ENCODE measurements around the gene SDF2L1.

DNA sequence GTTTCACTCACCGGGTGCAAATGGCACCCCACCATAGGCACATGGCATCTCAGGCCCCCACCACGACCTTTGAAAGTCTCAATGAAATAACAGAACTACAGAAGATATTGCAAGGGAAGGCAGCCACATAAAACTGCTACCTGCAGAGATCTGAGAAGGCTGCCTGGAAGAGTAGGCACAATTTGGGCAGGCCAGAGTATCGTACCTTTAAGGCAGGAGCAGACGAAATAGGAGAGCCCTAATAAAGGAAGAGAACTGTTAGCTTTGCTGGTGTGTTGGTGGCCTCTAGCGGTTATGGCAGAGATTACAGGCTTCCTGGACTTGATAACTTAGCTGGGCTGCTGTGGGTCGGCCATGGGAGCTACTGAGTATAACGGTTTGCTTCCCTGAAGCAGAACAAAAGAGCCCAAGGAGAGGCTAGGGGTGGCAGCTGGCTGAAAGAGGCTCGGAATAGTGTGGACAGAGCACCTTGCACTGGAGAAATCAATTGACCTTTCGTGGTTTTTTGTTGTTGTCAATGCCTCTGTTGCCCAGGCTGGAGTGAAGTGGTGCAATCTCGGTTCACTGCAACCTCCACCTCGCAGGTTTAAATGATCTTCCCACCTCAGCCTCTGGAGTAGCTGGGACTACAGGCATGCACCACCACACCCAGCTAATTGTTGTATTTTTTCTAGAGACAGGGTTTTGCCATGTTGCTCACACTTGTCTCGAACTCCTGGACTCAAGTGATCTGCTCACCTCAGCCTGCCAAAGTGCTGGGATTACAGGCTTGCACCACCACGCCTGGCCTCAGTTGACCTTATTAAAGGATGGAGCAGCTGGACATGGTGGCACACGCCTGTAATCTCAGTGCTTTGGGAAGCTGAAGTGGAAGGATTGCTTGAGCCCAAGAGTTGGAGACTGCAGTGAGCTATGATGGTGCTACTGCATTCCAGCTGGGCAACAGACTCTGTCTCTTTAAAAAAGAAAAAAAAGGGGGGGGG is 4.8 kb downstream of the SDF2L1 start:
- TF ChIP-seq, protein P1, sequence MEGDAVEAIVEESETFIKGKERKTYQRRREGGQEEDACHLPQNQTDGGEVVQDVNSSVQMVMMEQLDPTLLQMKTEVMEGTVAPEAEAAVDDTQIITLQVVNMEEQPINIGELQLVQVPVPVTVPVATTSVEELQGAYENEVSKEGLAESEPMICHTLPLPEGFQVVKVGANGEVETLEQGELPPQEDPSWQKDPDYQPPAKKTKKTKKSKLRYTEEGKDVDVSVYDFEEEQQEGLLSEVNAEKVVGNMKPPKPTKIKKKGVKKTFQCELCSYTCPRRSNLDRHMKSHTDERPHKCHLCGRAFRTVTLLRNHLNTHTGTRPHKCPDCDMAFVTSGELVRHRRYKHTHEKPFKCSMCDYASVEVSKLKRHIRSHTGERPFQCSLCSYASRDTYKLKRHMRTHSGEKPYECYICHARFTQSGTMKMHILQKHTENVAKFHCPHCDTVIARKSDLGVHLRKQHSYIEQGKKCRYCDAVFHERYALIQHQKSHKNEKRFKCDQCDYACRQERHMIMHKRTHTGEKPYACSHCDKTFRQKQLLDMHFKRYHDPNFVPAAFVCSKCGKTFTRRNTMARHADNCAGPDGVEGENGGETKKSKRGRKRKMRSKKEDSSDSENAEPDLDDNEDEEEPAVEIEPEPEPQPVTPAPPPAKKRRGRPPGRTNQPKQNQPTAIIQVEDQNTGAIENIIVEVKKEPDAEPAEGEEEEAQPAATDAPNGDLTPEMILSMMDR (IDR thresholded peaks at IDR 0.05) = peak; percentile 80 to 91 (median 88)
- no peak for TF ChIP-seq POLR2A (IDR thresholded peaks at IDR 0.05)
